Activated CD4-positive, alpha-beta T cell treated with anti-CD3 and anti-CD28 coated beads, Interleukin-2, amount 50 U/mL, for 48 hours (primary cell): ENCODE measurements around the gene KRT12.

Experiments
- DNase-seq, 2 experiments: peaks; one replicate each; pipeline ENCODE4 v3.0.0-alpha.2; 2020

The KRT12 gene

GRCh38 chr17:40812639-40813038, 54.4 kb downstream of the KRT12 start:
- DNase-seq, result no peak
